Measurements from ENCODE around the gene NUDT8. TPM values are rescaled to one million over a fixed set of nuclear protein-coding genes. Genes with fewer than 3 reads are reported as not detected.

Gene NUDT8
- total RNA-seq, 1 donor from 2014 or later, result 8.0 TPM

DNA sequence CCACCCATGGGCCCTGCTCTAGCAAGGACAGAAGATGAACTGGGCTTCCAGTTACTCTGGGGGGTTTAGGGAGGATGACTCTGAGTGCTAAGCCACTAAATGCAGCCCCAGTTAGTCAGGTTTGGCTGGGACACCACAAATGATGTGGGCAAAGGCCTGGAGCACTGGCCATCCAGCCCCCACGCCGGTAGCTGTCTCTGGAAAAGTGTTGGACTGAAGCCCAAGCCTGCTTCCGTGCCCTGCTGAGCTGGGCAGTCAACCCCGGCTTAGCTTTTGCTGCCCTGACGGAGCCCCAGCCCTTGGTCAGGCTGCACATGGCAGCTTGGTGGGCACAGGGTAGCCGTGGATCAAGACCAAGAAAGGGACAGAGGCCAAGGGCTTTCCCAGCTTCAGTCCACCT is 51.8 kb downstream of the NUDT8 start:
- peaks cover 60% of the 10 kb centered on the region for H3K27me3 Mint-ChIP-seq (ENCODE audit: unreplicated experiment)
- TF ChIP-seq, protein P1, sequence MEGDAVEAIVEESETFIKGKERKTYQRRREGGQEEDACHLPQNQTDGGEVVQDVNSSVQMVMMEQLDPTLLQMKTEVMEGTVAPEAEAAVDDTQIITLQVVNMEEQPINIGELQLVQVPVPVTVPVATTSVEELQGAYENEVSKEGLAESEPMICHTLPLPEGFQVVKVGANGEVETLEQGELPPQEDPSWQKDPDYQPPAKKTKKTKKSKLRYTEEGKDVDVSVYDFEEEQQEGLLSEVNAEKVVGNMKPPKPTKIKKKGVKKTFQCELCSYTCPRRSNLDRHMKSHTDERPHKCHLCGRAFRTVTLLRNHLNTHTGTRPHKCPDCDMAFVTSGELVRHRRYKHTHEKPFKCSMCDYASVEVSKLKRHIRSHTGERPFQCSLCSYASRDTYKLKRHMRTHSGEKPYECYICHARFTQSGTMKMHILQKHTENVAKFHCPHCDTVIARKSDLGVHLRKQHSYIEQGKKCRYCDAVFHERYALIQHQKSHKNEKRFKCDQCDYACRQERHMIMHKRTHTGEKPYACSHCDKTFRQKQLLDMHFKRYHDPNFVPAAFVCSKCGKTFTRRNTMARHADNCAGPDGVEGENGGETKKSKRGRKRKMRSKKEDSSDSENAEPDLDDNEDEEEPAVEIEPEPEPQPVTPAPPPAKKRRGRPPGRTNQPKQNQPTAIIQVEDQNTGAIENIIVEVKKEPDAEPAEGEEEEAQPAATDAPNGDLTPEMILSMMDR (IDR thresholded peaks at IDR 0.05), result no peak
- H3K27ac Mint-ChIP-seq (ENCODE audit: unreplicated experiment), result no peak overlapping the region
- peaks cover 2% of the 10 kb centered on the region for H3K36me3 Mint-ChIP-seq (ENCODE audit: unreplicated experiment)
- DNase-seq (ENCODE audit: extremely low spot score, unreplicated experiment), result no peak
- no peaks in the 10 kb centered on the region for H3K9me3 Mint-ChIP-seq (ENCODE audit: unreplicated experiment)
- no peak overlapping the region for H3K4me3 Mint-ChIP-seq (ENCODE audit: unreplicated experiment)
- H3K4me1 Mint-ChIP-seq (ENCODE audit: unreplicated experiment), result peaks cover 14% of the 10 kb centered on the region

Other genes with a start within 250 kb of the NUDT8 start
- gene RAD9A, start 238.0 kb downstream of the NUDT8 start, total RNA-seq, result 18.5 TPM in 2 replicates
- gene PPP1CA, start 228.1 kb downstream of the NUDT8 start, total RNA-seq, result 132 and 140 TPM in 2 replicates
- not detected in 2 replicates for gene TBC1D10C, start 225.9 kb downstream of the NUDT8 start, total RNA-seq
- gene CARNS1, start 214.3 kb downstream of the NUDT8 start, total RNA-seq, result 0.24 and 0.27 TPM in 2 replicates
- gene RPS6KB2, start 201.4 kb downstream of the NUDT8 start, total RNA-seq, result 42.7 and 49.5 TPM in 2 replicates
- gene PTPRCAP, start 192.3 kb downstream of the NUDT8 start, total RNA-seq, result 0.89 and 1.2 TPM in 2 replicates
- 114 and 116 TPM in 2 replicates for gene CORO1B, start 186.5 kb downstream of the NUDT8 start, total RNA-seq
- not detected in 2 replicates for gene GPR152, start 177.2 kb downstream of the NUDT8 start, total RNA-seq
- 0.35 TPM in 1 of 2 replicates, not detected in the other for gene CABP4, start 174.6 kb downstream of the NUDT8 start, total RNA-seq
- 51.4 and 54.5 TPM in 2 replicates for gene TMEM134, start 160.7 kb downstream of the NUDT8 start, total RNA-seq
- gene AIP, start 146.9 kb downstream of the NUDT8 start, total RNA-seq, result 76.5 and 79.9 TPM in 2 replicates
- 46.7 and 46.9 TPM in 2 replicates for gene PITPNM1, start 124.6 kb downstream of the NUDT8 start, total RNA-seq
- gene CDK2AP2, start 121.8 kb downstream of the NUDT8 start, total RNA-seq, result 32.2 and 37.4 TPM in 2 replicates
- not detected in 2 replicates for gene CABP2, start 106.5 kb downstream of the NUDT8 start, total RNA-seq
- 509 and 544 TPM in 2 replicates for gene GSTP1, start 46.1 kb downstream of the NUDT8 start, total RNA-seq
- gene NDUFV1, start 23.0 kb downstream of the NUDT8 start, total RNA-seq, result 180 and 185 TPM in 2 replicates
- not detected in 2 replicates for gene TBX10, start 9.8 kb upstream of the NUDT8 start, total RNA-seq
- gene ACY3, start 20.8 kb upstream of the NUDT8 start, total RNA-seq, result not detected in 2 replicates
- gene ALDH3B2, start 44.7 kb upstream of the NUDT8 start, total RNA-seq, result not detected in 2 replicates

All from osteocyte (in vitro differentiated cells).